Measurements from ENCODE around the gene AGO3.
A peak's percentile ranks its signal among the peaks of the same experiment; 100 is the strongest.

GRCh38 chr1:36089393-36090121 is 158.7 kb downstream of the AGO3 start:
- TF ChIP-seq, protein P1, sequence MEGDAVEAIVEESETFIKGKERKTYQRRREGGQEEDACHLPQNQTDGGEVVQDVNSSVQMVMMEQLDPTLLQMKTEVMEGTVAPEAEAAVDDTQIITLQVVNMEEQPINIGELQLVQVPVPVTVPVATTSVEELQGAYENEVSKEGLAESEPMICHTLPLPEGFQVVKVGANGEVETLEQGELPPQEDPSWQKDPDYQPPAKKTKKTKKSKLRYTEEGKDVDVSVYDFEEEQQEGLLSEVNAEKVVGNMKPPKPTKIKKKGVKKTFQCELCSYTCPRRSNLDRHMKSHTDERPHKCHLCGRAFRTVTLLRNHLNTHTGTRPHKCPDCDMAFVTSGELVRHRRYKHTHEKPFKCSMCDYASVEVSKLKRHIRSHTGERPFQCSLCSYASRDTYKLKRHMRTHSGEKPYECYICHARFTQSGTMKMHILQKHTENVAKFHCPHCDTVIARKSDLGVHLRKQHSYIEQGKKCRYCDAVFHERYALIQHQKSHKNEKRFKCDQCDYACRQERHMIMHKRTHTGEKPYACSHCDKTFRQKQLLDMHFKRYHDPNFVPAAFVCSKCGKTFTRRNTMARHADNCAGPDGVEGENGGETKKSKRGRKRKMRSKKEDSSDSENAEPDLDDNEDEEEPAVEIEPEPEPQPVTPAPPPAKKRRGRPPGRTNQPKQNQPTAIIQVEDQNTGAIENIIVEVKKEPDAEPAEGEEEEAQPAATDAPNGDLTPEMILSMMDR (IDR thresholded peaks at IDR 0.05; ENCODE audit: extremely low read depth in 1 of 2, insufficient read depth in 1 of 2, low read depth in 1 of 2, low read length in 2 of 2), result no peak
- TF ChIP-seq, protein P2, sequence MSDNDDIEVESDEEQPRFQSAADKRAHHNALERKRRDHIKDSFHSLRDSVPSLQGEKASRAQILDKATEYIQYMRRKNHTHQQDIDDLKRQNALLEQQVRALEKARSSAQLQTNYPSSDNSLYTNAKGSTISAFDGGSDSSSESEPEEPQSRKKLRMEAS (IDR thresholded peaks at IDR 0.05; ENCODE audit: insufficient read depth, insufficient read length), result peak; percentile 20
- TF ChIP-seq POLR2AphosphoS5 (IDR thresholded peaks at IDR 0.05; ENCODE audit: insufficient read depth, low read depth, low read length) (no peak), POLR2A (IDR thresholded peaks at IDR 0.05; ENCODE audit: low read depth, low read length) (no peak), MYC (IDR thresholded peaks at IDR 0.05; ENCODE audit: low read depth, low read length) (no peak), JUN (IDR thresholded peaks at IDR 0.05; ENCODE audit: borderline replicate concordance, insufficient read depth, insufficient read length, low read depth) (no peak), EZH2 (IDR thresholded peaks at IDR 0.05; ENCODE audit: borderline replicate concordance, low read depth, low read length, severe bottlenecking) (no peak), GATA2 (IDR thresholded peaks at IDR 0.05; ENCODE audit: insufficient read depth, insufficient read length, low read depth, low read length) (no peak), FOS (IDR thresholded peaks at IDR 0.05; ENCODE audit: borderline replicate concordance, insufficient read depth, low read length) (no peak)

All from endothelial cell of umbilical vein (primary cell).